MM.1S (cell line): ENCODE results near the gene MAP2K7.

Experiments used
- DNase-seq: peaks from one replicate; pipeline ENCODE4 v3.0.0-alpha.2; 2015
- H2AFZ ChIP-seq: fragments of 300-600 bp; sonication (generic); 2 replicates; pipeline ENCODE4 v1.6.0; 2016; ENCODE audit warnings: antibody characterized with exemption, low read length
- H3F3A ChIP-seq: fragments of 300-600 bp; sonication (generic); 2 replicates; pipeline ENCODE4 v1.6.1; 2016; ENCODE audit warnings: mild to moderate bottlenecking, antibody characterized with exemption, low read length, moderate library complexity, mixed read lengths; ENCODE audit not compliant: insufficient read depth
- H3K27ac ChIP-seq: fragments of 300-600 bp; sonication (generic); 2 replicates; pipeline ENCODE4 v1.5.1; 2016; ENCODE audit warnings: mild to moderate bottlenecking, low read length
- H3K27me3 ChIP-seq: fragments of 300-600 bp; sonication (generic); replicated peaks from 2 replicates; pipeline ENCODE4 v1.6.0; 2016; ENCODE audit warnings: low read length; ENCODE audit not compliant: insufficient read depth
- H3K36me3 ChIP-seq: fragments of 300-600 bp; sonication (generic); replicated peaks from 2 replicates; pipeline ENCODE4 v1.6.1; 2016; ENCODE audit warnings: mild to moderate bottlenecking, low read length, mixed read lengths; ENCODE audit not compliant: insufficient read depth
- H3K4me1 ChIP-seq: fragments of 300-600 bp; sonication (generic); 2 replicates; pipeline ENCODE4 v1.6.1; 2016; ENCODE audit warnings: low read length, mixed read lengths
- H3K4me2 ChIP-seq: fragments of 300-600 bp; sonication (generic); 2 replicates; pipeline ENCODE4 v1.6.0; 2016; ENCODE audit warnings: low read depth, low read length
- H3K4me3 ChIP-seq: fragments of 300-600 bp; sonication (generic); 2 replicates; pipeline ENCODE4 v1.5.1; 2016; ENCODE audit warnings: low read length, mixed read lengths
- H3K79me2 ChIP-seq: fragments of 300-600 bp; sonication (generic); 2 replicates; pipeline ENCODE4 v1.6.1; 2016; ENCODE audit warnings: mixed run types, low read length, mixed read lengths
- H3K9ac ChIP-seq: fragments of 300-600 bp; sonication (generic); 2 replicates; pipeline ENCODE4 v1.6.1; 2016; ENCODE audit warnings: low read length, mixed read lengths
- H3K9me2 ChIP-seq: fragments of 300-600 bp; sonication (generic); replicated peaks from 2 replicates; pipeline ENCODE4 v1.6.1; 2016; ENCODE audit warnings: mild to moderate bottlenecking, low read length, mixed read lengths; ENCODE audit not compliant: insufficient read depth
- H3K9me3 ChIP-seq: fragments of 300-600 bp; sonication (generic); replicated peaks from 2 replicates; pipeline ENCODE4 v1.6.1; 2016; ENCODE audit warnings: mild to moderate bottlenecking, low read length, mixed read lengths; ENCODE audit not compliant: insufficient read depth
- H4K20me1 ChIP-seq: fragments of 300-600 bp; sonication (generic); 2 replicates; pipeline ENCODE4 v1.6.1; 2016; ENCODE audit warnings: mild to moderate bottlenecking, low read length, moderate library complexity, mixed read lengths; ENCODE audit not compliant: insufficient read depth
- EZH2 ChIP-seq: fragments of 300-600 bp; sonication (generic); optimal IDR thresholded peaks from 2 replicates; pipeline ENCODE3; 2017; ENCODE audit warnings: low read depth, mild to moderate bottlenecking, antibody characterized with exemption, low read length, mixed read lengths
- EZH2phosphoT487 ChIP-seq: fragments of 300-600 bp; sonication (generic); IDR thresholded peaks from 2 replicates; pipeline ENCODE4 v1.6.1; 2018; ENCODE audit warnings: antibody characterized with exemption, low read length
- TF ChIP-seq, protein P1 (sequence below): fragments of 300-600 bp; sonication (generic); IDR thresholded peaks from 2 replicates; pipeline ENCODE4 v1.5.1; 2016; ENCODE audit warnings: antibody characterized with exemption, low read length, mixed read lengths

The MAP2K7 gene

DNA sequence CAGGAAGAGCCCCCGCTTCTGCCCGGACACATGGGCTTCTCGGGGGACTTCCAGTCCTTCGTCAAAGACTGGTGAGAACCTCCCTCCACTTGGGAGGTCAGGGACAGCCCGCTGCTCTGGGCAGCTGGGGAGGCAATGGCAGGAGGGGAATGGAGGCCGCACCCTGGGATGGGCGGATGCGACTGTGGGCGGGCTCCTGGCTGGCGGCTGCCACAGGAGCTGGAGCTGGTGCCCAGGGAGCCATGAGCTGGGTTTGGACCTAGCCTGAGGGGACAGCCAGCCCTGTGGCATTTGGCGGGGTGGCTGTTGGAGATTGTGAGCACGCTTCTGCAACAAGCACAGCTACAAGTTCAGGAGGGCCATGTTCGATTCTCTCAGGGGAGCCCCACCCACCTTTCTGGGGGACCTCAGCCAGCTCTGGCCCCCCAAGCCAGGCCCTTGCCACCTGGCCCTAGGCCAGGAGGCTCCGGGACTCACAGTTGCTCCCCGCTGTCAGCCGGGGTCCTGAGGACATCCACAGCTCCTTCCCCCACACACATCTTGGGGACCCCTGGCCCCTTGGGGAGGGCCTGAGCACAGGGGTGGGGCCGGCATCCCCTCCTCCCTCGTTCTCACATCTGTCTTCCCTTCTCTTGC lies 7.9 kb downstream of the MAP2K7 start:
- TF ChIP-seq EZH2 (no peak), EZH2phosphoT487 (no peak)
- TF ChIP-seq, protein P1, sequence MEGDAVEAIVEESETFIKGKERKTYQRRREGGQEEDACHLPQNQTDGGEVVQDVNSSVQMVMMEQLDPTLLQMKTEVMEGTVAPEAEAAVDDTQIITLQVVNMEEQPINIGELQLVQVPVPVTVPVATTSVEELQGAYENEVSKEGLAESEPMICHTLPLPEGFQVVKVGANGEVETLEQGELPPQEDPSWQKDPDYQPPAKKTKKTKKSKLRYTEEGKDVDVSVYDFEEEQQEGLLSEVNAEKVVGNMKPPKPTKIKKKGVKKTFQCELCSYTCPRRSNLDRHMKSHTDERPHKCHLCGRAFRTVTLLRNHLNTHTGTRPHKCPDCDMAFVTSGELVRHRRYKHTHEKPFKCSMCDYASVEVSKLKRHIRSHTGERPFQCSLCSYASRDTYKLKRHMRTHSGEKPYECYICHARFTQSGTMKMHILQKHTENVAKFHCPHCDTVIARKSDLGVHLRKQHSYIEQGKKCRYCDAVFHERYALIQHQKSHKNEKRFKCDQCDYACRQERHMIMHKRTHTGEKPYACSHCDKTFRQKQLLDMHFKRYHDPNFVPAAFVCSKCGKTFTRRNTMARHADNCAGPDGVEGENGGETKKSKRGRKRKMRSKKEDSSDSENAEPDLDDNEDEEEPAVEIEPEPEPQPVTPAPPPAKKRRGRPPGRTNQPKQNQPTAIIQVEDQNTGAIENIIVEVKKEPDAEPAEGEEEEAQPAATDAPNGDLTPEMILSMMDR: no peak
- H3K9me2 ChIP-seq: no peaks in the 10 kb centered on the region
- H4K20me1 ChIP-seq: peaks cover 10% of the 10 kb centered on the region
- 0 out of 2 replicates have a peak, but pooled peaks cover 7% of the 10 kb centered on the region for H3F3A ChIP-seq
- H3K36me3 ChIP-seq: no peaks in the 10 kb centered on the region; the same call in 1 of the 2 replicates
- H3K4me2 ChIP-seq: no peak overlapping the region
- H3K9me3 ChIP-seq: no peaks in the 10 kb centered on the region
- no peak overlapping the region for H3K9ac ChIP-seq
- H3K79me2 ChIP-seq: peaks cover 28% of the 10 kb centered on the region
- no peak overlapping the region for H2AFZ ChIP-seq
- H3K4me3 ChIP-seq: no peak overlapping the region
- DNase-seq: no peak
- H3K27me3 ChIP-seq: peaks cover 13% of the 10 kb centered on the region
- no peak overlapping the region for H3K27ac ChIP-seq
- H3K4me1 ChIP-seq: peaks cover 4% of the 10 kb centered on the region; the same call in 1 of the 2 replicates

- peaks cover 4% of the 10 kb centered on the region; the same call in 1 of the 2 replicates for H3K4me1 ChIP-seq
- H4K20me1 ChIP-seq: peaks cover 10% of the 10 kb centered on the region
- H3K4me3 ChIP-seq: no peak overlapping the region
- peaks cover 18% of the 10 kb centered on the region for H3K27me3 ChIP-seq
- no peaks in the 10 kb centered on the region for H3K9me2 ChIP-seq
- no peak overlapping the region for H3K9ac ChIP-seq
- peaks cover 23% of the 10 kb centered on the region for H3K79me2 ChIP-seq
- no peak overlapping the region for H3K4me2 ChIP-seq
- H3K36me3 ChIP-seq: no peaks in the 10 kb centered on the region; the same call in 1 of the 2 replicates
- H3F3A ChIP-seq: 0 out of 2 replicates have a peak, but pooled peaks cover 7% of the 10 kb centered on the region
- TF ChIP-seq EZH2phosphoT487 (no peak), EZH2 (no peak)
- TF ChIP-seq, protein P1: no peak
- no peak for DNase-seq
- H3K9me3 ChIP-seq: no peaks in the 10 kb centered on the region
- no peak overlapping the region for H2AFZ ChIP-seq
- H3K27ac ChIP-seq: no peak overlapping the region
These were observed 8.5 kb downstream of the MAP2K7 start for GRCh38 chr19:7912144-7912696.

DNA sequence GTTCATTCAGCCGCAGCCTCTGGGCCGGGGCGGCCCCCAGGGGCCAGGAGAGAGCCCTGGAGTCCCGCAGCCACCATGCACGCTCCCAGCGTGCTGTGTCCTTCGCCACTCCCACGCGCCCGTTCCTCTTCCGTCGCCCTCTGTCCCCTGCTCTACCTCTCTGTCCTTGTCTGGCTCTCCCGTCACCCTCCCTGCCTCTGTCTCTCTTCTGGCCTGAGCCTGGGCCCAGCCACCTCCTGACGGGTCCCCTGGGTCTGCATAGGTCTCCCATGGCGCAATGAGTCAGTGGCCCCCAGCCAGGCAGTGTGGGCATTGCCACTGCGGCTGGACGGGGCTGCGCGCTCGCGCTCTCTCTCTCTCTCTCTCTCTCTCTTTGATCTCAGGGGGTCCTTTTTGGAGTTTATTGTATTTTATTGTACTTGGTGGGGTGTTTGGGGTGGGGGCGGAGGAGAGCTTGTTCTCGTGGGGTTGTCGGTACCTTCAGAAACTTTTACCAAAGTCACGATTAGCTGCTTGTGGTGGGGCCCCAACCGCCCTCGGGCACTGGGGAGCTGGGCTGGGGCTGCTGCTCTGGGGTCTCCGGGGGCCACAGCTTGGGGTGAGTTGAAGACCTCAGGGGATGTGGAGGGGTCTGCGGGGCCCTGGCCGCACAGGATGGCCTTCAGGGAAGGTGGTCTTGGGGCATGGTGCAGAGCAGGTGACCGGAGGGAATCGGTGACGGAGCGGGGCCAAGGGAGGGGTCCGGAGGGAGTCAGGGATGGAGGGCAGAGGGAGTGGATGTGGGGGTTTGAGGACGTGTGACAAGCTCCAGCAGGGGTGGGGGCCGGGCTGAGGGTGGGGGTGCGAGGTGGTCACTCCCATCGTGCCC lies 9.3 kb downstream of the MAP2K7 start:
- Histone ChIP-seq H3K9me3 (no peaks in the 10 kb centered on the region), H3K27me3 (peaks cover 25% of the 10 kb centered on the region), H3K9ac (no peak overlapping the region), H3F3A (0 out of 2 replicates have a peak, but pooled peaks cover 7% of the 10 kb centered on the region), H3K79me2 (peaks cover 16% of the 10 kb centered on the region), H3K4me2 (no peak overlapping the region), H3K36me3 (no peaks in the 10 kb centered on the region; the same call in 1 of the 2 replicates), H3K27ac (no peak overlapping the region), H3K4me3 (no peak overlapping the region), H3K9me2 (no peaks in the 10 kb centered on the region), H4K20me1 (peaks cover 6% of the 10 kb centered on the region; the same call in 1 of the 2 replicates), H2AFZ (no peak overlapping the region), H3K4me1 (peaks cover 7% of the 10 kb centered on the region; the same call in 1 of the 2 replicates)
- DNase-seq: no peak
- TF ChIP-seq EZH2 (no peak), EZH2phosphoT487 (no peak)
- TF ChIP-seq, protein P1: no peak
